GM19043 (cell line): ENCODE data around the gene GSS.

Experiments
- ATAC-seq: cut with Tn5 transposase; IDR thresholded peaks from one replicate; pipeline ENCODE4 v1.9.1; 2021; ENCODE audit warnings: low read depth; ENCODE audit not compliant: unreplicated experiment

GSS gene

DNA sequence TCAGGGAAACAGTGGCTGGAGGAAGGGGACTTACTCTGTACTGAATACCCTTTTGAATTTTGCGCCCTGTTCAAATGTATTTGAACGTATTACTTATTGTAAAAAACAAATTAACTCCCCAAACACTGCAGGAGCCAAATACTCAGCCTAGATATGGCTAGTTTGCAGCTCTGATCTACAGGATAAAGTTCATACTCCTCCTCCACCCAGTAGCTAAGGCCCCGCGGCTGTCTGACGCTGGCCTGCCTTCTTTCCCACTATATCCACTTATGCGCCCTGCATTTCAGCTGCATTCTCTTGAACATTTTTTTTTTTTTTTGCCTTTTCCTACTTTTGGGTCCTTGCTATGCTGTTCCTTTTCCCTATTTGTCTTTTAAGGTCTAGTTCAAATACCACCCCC, 6.5 kb downstream of the GSS start:
- no peak for ATAC-seq

DNA sequence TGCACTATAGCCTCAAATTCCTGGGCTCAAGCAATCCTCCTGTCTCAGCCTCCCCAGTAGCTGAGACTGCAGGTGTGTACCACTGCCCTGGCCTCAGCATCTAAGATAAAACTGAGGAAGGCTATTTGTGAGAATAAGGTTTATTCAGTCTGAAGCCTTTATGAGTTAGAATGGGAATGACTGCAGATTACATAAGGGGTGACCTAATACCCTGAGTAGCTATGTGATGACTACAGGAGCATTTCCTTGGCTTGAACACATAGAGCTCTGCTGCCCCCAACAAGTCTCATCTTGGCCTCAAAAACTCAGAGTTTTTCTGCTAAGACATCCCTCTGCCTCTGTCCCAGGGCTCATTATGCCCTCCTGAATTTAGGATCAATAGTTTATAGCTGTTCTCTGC, 7.6 kb downstream of the GSS start:
- no peak for ATAC-seq

DNA sequence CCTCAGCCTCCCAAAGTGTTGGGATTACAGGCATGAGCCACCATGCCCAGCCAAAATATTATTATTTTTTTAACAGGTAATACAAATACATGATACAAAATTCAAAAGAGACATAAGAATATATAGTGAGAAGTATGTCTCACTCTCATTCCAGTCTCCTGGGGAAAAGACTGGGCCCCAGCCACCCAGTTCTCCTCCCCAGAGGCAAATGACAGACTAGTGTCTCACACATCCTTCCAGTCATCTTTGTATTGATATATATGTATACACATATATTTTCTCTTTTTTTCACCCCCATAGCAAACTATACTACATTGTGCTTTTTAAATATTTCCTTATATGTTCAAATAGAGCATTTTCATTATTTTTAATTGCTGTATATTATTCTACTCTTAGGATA, 8.3 kb downstream of the GSS start:
- no peak for ATAC-seq

DNA sequence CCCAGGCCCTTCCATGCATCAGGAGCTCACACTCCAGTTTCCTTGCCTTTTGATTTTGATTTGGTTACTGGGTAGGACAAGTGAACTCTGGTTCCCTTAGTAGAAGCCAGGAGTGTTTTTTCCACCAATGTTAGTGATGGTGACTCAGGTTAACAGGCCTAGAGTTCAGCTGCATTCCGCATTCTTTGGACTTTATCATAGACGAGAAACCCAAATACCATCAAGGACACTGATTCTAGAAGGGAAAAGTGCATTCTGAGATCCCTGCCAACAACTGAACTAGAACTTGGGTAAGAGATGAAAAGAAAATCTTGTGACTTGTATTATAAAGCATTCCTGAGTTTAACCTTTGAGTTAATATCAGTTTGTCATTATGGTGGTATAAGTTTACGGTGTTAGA, 8.9 kb downstream of the GSS start:
- ATAC-seq = no peak

DNA sequence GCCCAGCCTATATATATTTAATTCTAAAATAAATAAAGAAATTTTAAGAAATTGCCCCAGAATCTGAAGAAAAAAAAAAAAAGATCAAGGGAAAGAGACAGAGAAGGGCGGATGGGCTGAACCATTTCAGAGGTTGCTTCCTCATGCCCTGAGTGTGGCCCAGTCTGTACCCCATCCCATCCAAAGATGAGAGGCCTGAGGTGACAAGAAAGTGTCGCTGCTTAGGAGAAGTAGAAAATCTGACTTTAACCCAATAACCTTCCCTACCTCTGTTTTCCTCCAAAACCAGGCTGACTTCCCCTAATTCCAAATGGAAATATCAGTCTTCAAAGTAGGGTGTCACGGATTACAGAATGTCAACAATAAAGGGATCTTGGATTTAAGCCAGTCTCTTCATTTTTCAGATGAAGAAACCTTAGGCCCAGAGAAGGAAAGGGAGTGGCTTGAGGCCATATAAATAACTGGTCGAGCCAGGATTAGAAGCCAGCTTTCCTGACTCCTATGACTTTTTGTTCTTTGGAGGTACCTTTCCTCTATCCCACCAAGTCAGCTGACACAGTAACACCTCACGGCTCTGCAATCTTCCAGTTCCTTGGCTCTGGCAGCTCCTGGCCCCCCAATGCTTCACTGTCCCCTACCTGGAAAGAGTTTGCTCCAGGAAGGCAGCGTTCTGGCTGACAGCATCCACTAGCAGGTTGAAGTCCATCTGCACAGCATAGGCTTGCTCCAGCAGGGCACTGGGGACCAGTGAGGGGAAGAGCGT, 10.1 kb downstream of the GSS start:
- ATAC-seq = no peak

DNA sequence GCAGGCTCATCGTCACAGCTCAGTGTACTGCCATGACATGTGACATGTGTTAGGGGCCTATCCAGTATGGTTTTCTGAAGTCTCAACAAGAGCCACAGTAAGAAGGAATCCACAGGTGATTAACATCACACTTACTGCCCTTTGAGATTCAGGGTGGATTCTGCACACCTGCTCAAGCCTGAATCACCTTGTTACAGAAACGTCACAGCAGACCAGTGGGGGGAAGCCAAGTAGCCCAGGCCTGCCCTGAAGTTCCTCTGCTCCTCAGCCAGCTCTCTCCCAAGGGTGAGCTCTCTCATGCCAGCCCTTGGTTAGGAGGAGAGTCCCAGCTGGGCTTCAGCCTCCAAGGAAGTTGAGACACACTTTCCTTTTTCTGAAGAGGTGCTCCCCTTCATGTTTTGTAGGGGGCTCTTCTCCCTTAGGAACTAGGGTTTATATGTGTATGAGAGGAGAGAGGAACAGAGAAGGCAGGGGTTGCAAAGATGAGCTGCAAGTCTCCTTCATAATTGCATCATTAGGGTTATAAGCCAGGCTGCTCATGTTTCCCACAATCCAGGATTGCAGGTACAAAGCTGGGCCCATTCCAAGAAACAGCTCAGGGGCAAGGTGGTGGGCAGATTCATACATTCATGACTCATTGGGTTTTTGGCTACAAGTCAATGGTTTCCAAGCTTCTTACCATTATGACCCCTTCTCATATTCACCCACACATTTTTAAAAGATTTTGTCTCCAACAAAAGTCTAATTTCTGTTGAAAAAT, 11.6 kb downstream of the GSS start:
- ATAC-seq = no peak

- no peak for ATAC-seq
Measured at GRCh38 chr20:34942301-34942700, 13.3 kb downstream of the GSS start.

DNA sequence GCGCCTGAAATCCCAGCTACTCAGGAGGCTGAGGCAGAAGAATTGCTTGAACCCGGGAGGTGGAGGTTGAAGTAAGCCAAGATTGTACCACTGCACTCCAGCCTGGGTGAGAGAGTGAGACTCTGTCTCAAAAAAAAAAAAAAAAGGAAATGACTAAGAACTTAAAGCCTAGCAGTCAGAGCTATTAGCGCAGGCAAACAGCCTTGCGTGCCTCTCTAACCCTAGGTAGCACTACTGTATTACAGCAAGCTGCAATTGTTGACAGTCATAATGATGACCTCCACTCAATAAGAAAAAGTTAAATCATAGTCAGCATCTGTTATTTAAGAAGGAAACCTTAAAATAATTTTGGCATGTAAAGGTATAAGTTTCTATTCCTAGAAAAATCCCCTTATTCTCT, 14.4 kb downstream of the GSS start:
- no peak for ATAC-seq

- no peak for ATAC-seq
Measured at GRCh38 chr20:34940081-34940481, 15.5 kb downstream of the GSS start.

GRCh38 chr20:34938466-34939163, 17.0 kb downstream of the GSS start:
- no peak for ATAC-seq

- no peak for ATAC-seq
Measured at GRCh38 chr20:34931771-34932170, 23.8 kb downstream of the GSS start.

- no peak for ATAC-seq
Measured at GRCh38 chr20:34928411-34928810, 27.2 kb downstream of the GSS start.

DNA sequence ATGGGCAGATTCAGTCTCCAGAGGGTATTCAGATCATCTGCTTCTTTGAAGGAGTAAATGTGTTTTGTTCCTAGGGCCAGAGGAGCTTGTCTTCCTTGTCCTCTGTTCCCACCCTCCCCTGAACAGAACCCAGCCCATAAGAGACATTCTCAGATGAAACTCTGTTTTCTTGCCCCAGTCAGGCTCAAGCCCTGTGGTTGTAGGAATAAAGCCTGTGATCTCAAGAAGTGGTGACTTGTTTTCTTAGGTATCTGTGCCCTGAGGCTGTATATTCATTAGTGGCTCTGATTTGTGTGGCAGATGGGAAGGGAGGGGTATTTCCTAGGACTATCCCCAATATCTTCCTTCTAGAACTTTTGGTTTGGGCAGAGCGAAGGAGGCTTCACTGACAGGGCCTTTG, 27.9 kb downstream of the GSS start:
- ATAC-seq = no peak

DNA sequence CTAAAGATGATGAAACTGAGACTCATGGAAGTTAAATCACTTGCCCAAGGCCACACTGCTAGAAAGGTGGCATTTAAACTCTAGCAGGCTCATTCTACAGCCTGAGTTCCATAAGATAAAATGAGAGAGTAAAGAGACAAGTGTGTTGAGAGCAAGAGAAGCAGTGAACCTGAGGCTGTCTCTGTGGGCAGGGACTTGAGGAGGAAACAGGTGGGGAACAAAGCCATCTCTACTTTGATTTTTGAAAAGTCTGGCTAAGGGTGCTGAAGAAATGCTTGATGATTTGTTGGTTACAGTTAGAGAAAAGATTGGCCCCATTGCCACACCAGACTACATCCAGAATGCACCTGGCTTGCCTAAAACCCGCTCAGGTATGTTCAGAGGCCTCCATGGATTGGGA, 29.0 kb downstream of the GSS start:
- no peak for ATAC-seq

- no peak for ATAC-seq
Measured at GRCh38 chr20:34925981-34926380, 29.6 kb downstream of the GSS start.

GRCh38 chr20:34925341-34925740, 30.3 kb downstream of the GSS start:
- ATAC-seq = no peak

GRCh38 chr20:34923414-34923813, 32.2 kb downstream of the GSS start:
- ATAC-seq = no peak

DNA sequence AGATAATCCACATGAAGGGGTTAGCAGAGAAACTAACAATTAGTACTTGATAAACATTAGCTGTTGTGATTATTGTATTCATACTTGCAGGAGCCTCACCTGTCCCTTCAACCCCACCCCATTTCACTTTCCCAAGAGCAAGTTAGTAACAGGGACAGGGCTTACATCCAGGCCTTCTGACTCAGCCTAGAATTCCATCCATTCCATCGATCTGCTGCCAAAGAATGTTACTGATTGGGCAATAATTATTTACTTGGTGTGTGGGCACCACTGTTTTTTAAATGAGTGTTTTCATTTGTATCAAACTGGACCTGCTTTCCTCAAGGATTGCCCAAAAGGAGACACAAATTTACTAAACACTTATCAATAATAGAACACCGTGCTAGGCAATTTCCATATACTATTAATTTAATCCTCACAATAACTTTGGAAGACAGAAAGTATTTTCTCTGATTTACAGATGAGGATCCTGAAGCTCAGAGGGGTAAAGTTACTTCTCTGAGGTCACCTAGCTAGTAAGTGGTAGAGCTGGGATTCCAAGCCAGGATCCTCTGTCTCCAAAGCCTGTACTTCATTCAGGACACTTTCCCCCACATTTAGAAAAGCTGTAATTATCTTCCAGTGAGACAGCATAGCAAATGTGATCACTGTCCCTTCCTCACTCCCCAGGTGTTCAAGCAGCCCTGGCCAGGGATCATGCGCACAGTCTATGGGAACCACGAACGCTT, 32.8 kb downstream of the GSS start:
- no peak for ATAC-seq

- ATAC-seq = no peak
Measured at GRCh38 chr20:34921436-34921835, 34.2 kb downstream of the GSS start.

DNA sequence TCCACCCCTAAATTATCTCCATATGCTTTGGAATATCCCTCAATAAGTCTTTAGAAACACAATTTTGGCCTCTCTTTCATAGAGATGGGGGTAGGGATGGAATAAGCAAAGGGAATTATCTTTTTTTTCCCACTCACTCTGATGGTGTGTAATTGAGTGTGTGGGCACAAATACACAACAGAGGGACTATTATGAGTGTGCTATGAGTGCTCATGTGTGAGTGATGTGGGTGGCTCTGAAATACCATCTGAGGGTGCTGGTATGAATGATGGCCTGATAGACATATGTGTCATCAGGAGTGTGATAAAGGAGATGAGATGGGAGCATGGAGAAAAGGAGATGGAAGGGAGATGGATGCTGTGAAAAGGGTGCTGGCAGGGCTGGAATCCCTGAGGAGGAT, 35.6 kb downstream of the GSS start:
- ATAC-seq = no peak

DNA sequence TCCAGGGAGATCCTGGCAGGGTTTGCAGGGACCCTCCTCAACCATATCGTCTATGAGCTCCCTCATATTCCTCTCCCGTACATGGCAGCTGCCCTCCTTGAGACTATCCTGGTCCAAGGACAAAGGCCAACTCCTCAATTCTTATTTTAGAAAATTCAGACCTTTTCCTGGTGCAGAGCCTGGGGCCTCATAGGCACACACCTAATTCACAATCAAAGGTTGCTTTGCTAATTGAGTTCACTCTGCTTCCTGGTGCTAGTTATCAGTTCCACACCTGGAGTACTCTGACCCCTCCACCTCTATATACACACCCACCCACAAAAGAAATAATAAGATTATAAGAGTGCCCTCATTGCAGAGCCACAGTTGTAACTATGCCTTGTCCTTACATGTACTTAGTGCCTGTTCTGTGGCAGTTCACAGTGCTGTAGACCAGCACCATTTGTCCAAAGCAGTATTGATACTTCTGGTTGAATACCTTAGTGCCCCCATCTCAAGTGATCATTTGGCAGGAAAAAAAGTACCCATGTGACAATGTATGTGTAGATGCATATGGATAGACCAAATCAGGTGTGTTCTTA, 38.7 kb downstream of the GSS start:
- ATAC-seq = no peak
